OCI-LY7 (cell line): ENCODE results near the gene SLX4IP. TPM values are rescaled to one million over a fixed set of nuclear protein-coding genes. Genes with fewer than 3 reads are reported as not detected.

Experiments used
- BruUV-seq: library from RNA; stranded (reverse); fragments of 400-500 nt; replicated peaks from 2 replicates; lab custom pipeline; 2021; lab: Mats Ljungman, UMichigan
- CTCF ChIA-PET: fragments of 300-600 bp; sonication (Branson Sonifier 250); formaldehyde crosslinking; loops from one replicate; lab custom pipeline; 2022; ENCODE audit warnings: antibody characterized with exemption; ENCODE audit not compliant: unreplicated experiment; lab: Charles Lee
- POLR2A ChIA-PET: fragments of 300-600 bp; sonication (Branson Sonifier 250); formaldehyde crosslinking; loops from one replicate; lab custom pipeline; 2022; ENCODE audit warnings: antibody characterized with exemption; lab: Charles Lee
- DNase-seq: peaks from one replicate; pipeline ENCODE4 v3.0.0-alpha.2; 2015; ENCODE audit warnings: low spot score
- H2AFZ ChIP-seq: fragments of 200-600 bp; sonication (generic), shearing (Covaris generic); 2 replicates; pipeline ENCODE4 v1.6.1; 2014; ENCODE audit warnings: mild to moderate bottlenecking, antibody characterized with exemption, low read length, moderate library complexity
- H3K27ac ChIP-seq: fragments of 200-600 bp; sonication (generic); 2 replicates; pipeline ENCODE4 v1.5.1; 2014; ENCODE audit warnings: mixed run types, low read depth, mild to moderate bottlenecking, moderate library complexity, low read length, inconsistent platforms; ENCODE audit not compliant: poor library complexity, severe bottlenecking
- H3K36me3 ChIP-seq: fragments of 200-600 bp; sonication (generic); 2 replicates; pipeline ENCODE4 v1.6.1; 2014; ENCODE audit warnings: mild to moderate bottlenecking, antibody characterized with exemption, low read length, moderate library complexity, mixed read lengths; ENCODE audit not compliant: insufficient read depth
- H3K4me1 ChIP-seq: fragments of 200-600 bp; sonication (generic); 2 replicates; pipeline ENCODE4 v1.5.1; 2014; ENCODE audit warnings: mild to moderate bottlenecking, low read length; ENCODE audit not compliant: insufficient read depth, poor library complexity, severe bottlenecking
- H3K4me2 ChIP-seq: fragments of 200-600 bp; sonication (generic); 2 replicates; pipeline ENCODE4 v1.6.1; 2014; ENCODE audit warnings: mild to moderate bottlenecking, low read length
- H3K4me3 ChIP-seq: fragments of 200-600 bp; sonication (generic); 2 replicates; pipeline ENCODE4 v1.5.1; 2014; ENCODE audit warnings: mild to moderate bottlenecking, low read depth, low read length; ENCODE audit not compliant: poor library complexity, severe bottlenecking
- H3K79me2 ChIP-seq: fragments of 200-600 bp; sonication (generic); 2 replicates; pipeline ENCODE4 v1.6.1; 2016; ENCODE audit warnings: low read depth, mild to moderate bottlenecking, low read length, moderate library complexity, mixed read lengths; ENCODE audit not compliant: insufficient read depth
- H3K9me2 ChIP-seq: fragments of 200-600 bp; sonication (generic); 2 replicates; pipeline ENCODE4 v1.6.1; 2016; ENCODE audit warnings: mild to moderate bottlenecking, low read length, mixed read lengths; ENCODE audit not compliant: insufficient read depth
- H3K9me3 ChIP-seq: fragments of 200-600 bp; sonication (generic); 2 replicates; pipeline ENCODE4 v1.6.1; 2014; ENCODE audit warnings: mild to moderate bottlenecking, mixed run types, low read length, mixed read lengths
- H4K20me1 ChIP-seq: fragments of 200-600 bp; sonication (generic); 2 replicates; pipeline ENCODE4 v1.6.1; 2014; ENCODE audit warnings: mild to moderate bottlenecking, antibody characterized with exemption, low read length, moderate library complexity, mixed read lengths; ENCODE audit not compliant: insufficient read depth
- EZH2phosphoT487 ChIP-seq: fragments of 200-600 bp; sonication (generic); IDR thresholded peaks from 2 replicates; pipeline ENCODE4 v1.6.1; 2018; ENCODE audit warnings: low read depth, borderline replicate concordance, mild to moderate bottlenecking, mixed run types, antibody characterized with exemption, low read length, moderate library complexity, mixed read lengths
- intact Hi-C: fragments of 100-400 bp; cut with micrococcal nuclease; formaldehyde crosslinking; loops from one replicate; pipeline ENCODE4 v1.10.0; 2022; ENCODE audit not compliant: unreplicated experiment
- total RNA-seq, 2 experiments: library from RNA; depleted of rRNA in 1 of 2; stranded (reverse); fragments of >200 nt in 1 of 2; shearing (Covaris generic) in 1 of 2; gene quantifications; 2 replicates each; pipeline ENCODE4 v1.2.3, GENCODE V29; 2014 to 2022
- TF ChIP-seq, protein P1 (sequence below): fragments of 200-600 bp; sonication (generic); conservative IDR thresholded peaks from 2 replicates; pipeline ENCODE4 v1.5.1; 2014; ENCODE audit warnings: mild to moderate bottlenecking, antibody characterized with exemption, low read length, moderate library complexity, mixed read lengths

SLX4IP gene
- total RNA-seq, 2 experiments from 2014 or later = 4.1 to 9.2 TPM

DNA sequence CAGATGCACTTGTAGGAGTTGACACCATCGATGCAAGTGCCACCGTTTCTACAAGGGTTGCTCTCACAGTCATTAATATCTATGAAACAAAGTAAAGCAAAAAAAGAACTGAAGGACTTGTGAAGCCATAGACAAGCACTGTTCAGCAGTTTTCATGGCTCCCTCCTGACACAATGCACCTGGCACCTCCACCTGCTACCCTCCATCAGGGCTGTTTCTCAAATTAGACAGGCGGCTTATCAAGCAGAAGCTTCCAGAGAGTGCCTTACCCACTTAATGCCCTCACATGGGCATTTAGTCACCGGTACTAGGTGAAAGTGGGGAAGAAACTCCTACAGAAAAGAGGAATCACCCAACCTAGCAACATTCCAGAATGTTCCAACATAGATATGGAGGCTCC, 210.9 kb downstream of the SLX4IP start:
- no TSS peak for BruUV-seq
- POLR2A ChIA-PET = interaction anchor here (0.6 kb wide), 1 partner anchor 76 kb away, joined by 3 read pairs; no protein-coding TSS in a partner anchor

DNA sequence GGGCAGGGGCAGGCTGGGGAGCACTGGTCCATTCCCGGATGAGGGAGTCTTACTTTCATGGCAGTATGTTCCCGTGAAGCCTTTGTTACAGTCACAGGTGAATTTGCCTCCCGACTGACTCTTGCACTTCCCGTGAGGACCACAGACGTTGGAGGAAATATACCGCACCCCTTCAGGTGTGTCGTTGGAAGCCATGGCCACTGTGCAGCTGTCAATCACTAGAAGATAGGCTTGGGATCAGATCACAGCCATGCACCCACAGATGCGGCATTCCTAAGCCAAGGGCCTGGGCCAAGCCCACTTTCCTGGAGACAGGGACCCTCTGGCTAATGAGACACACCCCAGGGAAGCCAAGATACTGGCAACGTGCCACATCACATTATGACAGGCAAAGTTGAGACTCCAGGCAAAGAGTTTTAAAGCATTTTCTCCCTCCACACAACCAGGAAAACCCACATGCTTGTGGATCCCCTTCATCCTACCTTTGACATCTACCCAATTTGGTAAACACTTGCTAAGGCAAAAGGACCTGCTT, 211.8 kb downstream of the SLX4IP start:
- H3K9me2 ChIP-seq = no peaks in the 10 kb centered on the region
- no TSS peak for BruUV-seq
- no peaks in the 10 kb centered on the region for H3K9me3 ChIP-seq
- H3K4me3 ChIP-seq = no peak overlapping the region
- intact Hi-C loops = no loop called here
- H3K79me2 ChIP-seq = no peaks in the 10 kb centered on the region
- no peak overlapping the region for H3K4me2 ChIP-seq
- H4K20me1 ChIP-seq = no peaks in the 10 kb centered on the region
- no peak for DNase-seq
- ChIA-PET CTCF (no interaction called here), POLR2A (no interaction called here)
- H3K27ac ChIP-seq = no peak overlapping the region
- no peak overlapping the region for H2AFZ ChIP-seq
- no peaks in the 10 kb centered on the region for H3K4me1 ChIP-seq
- no peak for TF ChIP-seq EZH2phosphoT487
- TF ChIP-seq, protein P1, sequence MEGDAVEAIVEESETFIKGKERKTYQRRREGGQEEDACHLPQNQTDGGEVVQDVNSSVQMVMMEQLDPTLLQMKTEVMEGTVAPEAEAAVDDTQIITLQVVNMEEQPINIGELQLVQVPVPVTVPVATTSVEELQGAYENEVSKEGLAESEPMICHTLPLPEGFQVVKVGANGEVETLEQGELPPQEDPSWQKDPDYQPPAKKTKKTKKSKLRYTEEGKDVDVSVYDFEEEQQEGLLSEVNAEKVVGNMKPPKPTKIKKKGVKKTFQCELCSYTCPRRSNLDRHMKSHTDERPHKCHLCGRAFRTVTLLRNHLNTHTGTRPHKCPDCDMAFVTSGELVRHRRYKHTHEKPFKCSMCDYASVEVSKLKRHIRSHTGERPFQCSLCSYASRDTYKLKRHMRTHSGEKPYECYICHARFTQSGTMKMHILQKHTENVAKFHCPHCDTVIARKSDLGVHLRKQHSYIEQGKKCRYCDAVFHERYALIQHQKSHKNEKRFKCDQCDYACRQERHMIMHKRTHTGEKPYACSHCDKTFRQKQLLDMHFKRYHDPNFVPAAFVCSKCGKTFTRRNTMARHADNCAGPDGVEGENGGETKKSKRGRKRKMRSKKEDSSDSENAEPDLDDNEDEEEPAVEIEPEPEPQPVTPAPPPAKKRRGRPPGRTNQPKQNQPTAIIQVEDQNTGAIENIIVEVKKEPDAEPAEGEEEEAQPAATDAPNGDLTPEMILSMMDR = no peak
- no peaks in the 10 kb centered on the region for H3K36me3 ChIP-seq

More for the DNA sequence above, 210.9 kb downstream of the SLX4IP start:
- Histone ChIP-seq H4K20me1 (no peaks in the 10 kb centered on the region), H3K4me1 (no peaks in the 10 kb centered on the region), H3K36me3 (no peaks in the 10 kb centered on the region), H3K4me3 (no peak overlapping the region), H3K79me2 (no peaks in the 10 kb centered on the region), H3K9me2 (no peaks in the 10 kb centered on the region), H3K4me2 (no peak overlapping the region), H2AFZ (no peak overlapping the region), H3K27ac (no peak overlapping the region), H3K9me3 (no peaks in the 10 kb centered on the region)
- TF ChIP-seq, protein P1 = no peak
- no peak for TF ChIP-seq EZH2phosphoT487
- no peak for DNase-seq
- intact Hi-C loops = no loop called here
- CTCF ChIA-PET = no interaction called here

DNA sequence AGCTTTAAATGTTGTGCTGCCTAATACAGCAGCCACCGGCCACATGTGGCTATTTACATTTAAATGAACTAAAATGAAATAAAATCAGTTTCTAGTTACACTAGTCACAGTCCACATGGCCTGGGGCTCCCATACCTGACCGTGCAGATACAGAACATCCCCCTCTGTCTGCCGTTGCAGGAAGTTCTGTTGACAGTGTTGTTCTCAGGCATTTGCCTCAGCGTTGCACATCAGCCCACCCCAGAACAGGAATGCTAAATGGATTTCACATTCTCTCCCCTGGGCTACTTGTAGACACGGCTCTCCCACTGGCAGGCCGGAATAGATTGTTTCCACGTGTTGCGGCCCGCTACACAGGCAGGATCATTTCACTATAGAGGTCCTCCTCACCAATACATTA, 212.4 kb downstream of the SLX4IP start:
- H3K9me2 ChIP-seq = no peaks in the 10 kb centered on the region
- no peaks in the 10 kb centered on the region for H4K20me1 ChIP-seq
- no peaks in the 10 kb centered on the region for H3K9me3 ChIP-seq
- no peaks in the 10 kb centered on the region for H3K4me1 ChIP-seq
- no peak for TF ChIP-seq EZH2phosphoT487
- TF ChIP-seq, protein P1 = peak; percentile 41; the same call in 1 of the 2 replicates
- H3K27ac ChIP-seq = no peak overlapping the region
- no peak overlapping the region for H3K4me3 ChIP-seq
- no peaks in the 10 kb centered on the region for H3K79me2 ChIP-seq
- no TSS peak for BruUV-seq
- no peak overlapping the region for H2AFZ ChIP-seq
- ChIA-PET CTCF (no interaction called here), POLR2A (no interaction called here)
- no peaks in the 10 kb centered on the region for H3K36me3 ChIP-seq
- intact Hi-C loops = no loop called here
- H3K4me2 ChIP-seq = no peak overlapping the region
- peak; percentile 12 for DNase-seq
